DND-41 (cell line): ENCODE results near the gene UBE2H.

Experiments used
- ATAC-seq: fragments of 200-7000 bp; cut with Tn5 transposase; 3 replicates; pipeline ENCODE4 v1.9.1; 2021; ENCODE audit warnings: low read depth; ENCODE audit not compliant: insufficient read depth
- DNase-seq: peaks from one replicate; pipeline ENCODE4 v3.0.0-alpha.2; 2020
- H2AFZ ChIP-seq: 2 replicates; pipeline ENCODE4 v1.6.0; 2012; ENCODE audit warnings: low read depth, low read length
- H3K27ac ChIP-seq: 2 replicates; pipeline ENCODE4 v1.5.1; 2012; ENCODE audit warnings: low read length, inconsistent platforms
- H3K27me3 ChIP-seq: fragments of 200-600 bp; sonication (generic); 2 replicates; pipeline ENCODE4 v1.6.0; 2012; ENCODE audit warnings: low read length, mild to moderate bottlenecking, inconsistent platforms; ENCODE audit not compliant: insufficient read depth, poor library complexity
- H3K36me3 ChIP-seq: 2 replicates; pipeline ENCODE4 v1.5.1; 2012; ENCODE audit warnings: low read length, inconsistent platforms; ENCODE audit not compliant: insufficient read depth
- H3K4me1 ChIP-seq: 2 replicates; pipeline ENCODE4 v1.5.1; 2012; ENCODE audit warnings: mild to moderate bottlenecking, low read length; ENCODE audit not compliant: insufficient read depth
- H3K4me2 ChIP-seq: 2 replicates; pipeline ENCODE4 v1.6.0; 2012; ENCODE audit warnings: mild to moderate bottlenecking, moderate library complexity, low read length, inconsistent platforms; ENCODE audit not compliant: insufficient read depth
- H3K4me3 ChIP-seq, 2 experiments: fragments of 200-600 bp in 1 of 2; shearing (Covaris generic) in 1 of 2; 2 replicates each; pipeline ENCODE4 v1.5.1; 2012 to 2016; ENCODE audit warnings: inconsistent platforms in 2 of 2, low read length in 2 of 2, mild to moderate bottlenecking in 2 of 2, low read depth in 1 of 2, moderate library complexity in 1 of 2
- H3K79me2 ChIP-seq: 2 replicates; pipeline ENCODE4 v1.6.0; 2012; ENCODE audit warnings: low read length, inconsistent platforms; ENCODE audit not compliant: insufficient read depth
- H3K9ac ChIP-seq: 2 replicates; pipeline ENCODE4 v1.6.0; 2012; ENCODE audit warnings: low read depth, mild to moderate bottlenecking, inconsistent platforms, low read length, moderate library complexity
- H3K9me3 ChIP-seq: 2 replicates; pipeline ENCODE4 v1.5.1; 2012; ENCODE audit warnings: low read length, moderate library complexity, mild to moderate bottlenecking, inconsistent platforms; ENCODE audit not compliant: insufficient read depth, severe bottlenecking
- H4K20me1 ChIP-seq: 2 replicates; pipeline ENCODE4 v1.6.0; 2012; ENCODE audit warnings: low read length; ENCODE audit not compliant: insufficient read depth
- EZH2 ChIP-seq: IDR thresholded peaks from 3 replicates; pipeline ENCODE4 v1.6.1; 2012; ENCODE audit warnings: borderline replicate concordance, low read depth, mild to moderate bottlenecking, moderate library complexity, low read length, inconsistent platforms; ENCODE audit not compliant: severe bottlenecking
- TF ChIP-seq, protein P1 (sequence below): IDR thresholded peaks from 2 replicates; pipeline ENCODE4 v1.5.1; 2012; ENCODE audit warnings: borderline replicate concordance, low read length, moderate library complexity, mild to moderate bottlenecking; ENCODE audit not compliant: poor library complexity, severe bottlenecking; ENCODE audit errors: extremely low read depth

Gene UBE2H

DNA sequence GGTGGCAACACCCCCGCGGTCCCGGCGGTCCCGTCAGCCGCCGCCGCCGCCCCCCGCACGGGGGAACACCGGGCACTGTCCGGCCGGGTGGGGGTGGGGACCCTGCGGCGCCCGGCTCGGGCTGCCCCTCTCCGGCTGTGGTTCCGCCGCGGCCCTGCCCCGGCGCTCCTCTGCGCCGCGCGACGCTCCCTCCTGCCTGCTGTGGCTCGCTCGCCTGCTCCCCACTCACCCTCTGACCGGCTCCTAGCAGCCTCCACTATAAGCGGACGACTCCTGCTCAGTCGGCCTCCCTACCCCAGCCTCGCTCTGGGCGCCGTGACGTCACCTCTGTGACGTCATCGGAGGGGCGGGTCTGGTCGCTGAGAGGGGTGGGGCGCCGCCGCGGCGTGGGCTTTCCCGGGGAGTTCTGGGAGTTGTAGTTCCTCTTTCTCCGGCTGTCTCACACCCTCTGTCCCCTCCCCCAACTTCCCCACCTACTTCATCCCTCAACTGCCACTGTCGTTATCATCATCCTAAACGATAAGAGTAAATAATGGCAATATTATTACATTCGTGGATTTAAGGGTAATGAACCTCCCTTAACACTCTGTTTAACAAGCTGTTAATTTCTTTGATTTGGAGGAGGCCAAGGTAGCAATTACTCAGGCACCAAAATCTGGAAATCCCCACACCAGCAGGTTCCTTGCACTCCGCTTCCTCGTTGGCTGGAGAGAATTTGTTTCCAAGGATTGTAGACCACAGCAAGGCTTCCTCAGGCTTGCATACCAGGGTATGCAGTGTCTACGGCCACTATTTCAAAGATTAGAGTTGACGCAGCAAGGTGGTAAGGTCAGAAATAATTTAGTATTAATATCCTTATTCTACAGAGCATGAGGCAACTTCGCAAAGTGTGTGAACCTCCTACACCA, at the start of gene UBE2H:
TSS of gene UBE2H (minus strand) at position 308 of the 908 bp plus-strand sequence. CDS start 405 bp downstream, outside the sequence.
- DNase-seq (peak; percentile 90), ATAC-seq (peak; percentile 89)
- Histone ChIP-seq H3K9ac (peak within 1 kb of the TSS; percentile 77), H3K4me3 (peak within 1 kb of the TSS; percentile 54 to 96), H3K79me2 (peaks cover 26% of the 10 kb centered on the region), H2AFZ (peak within 1 kb of the TSS; percentile 83), H3K4me2 (peak within 1 kb of the TSS; percentile 99), H3K4me1 (peaks cover 32% of the 10 kb centered on the region), H3K36me3 (no peaks in the 10 kb centered on the region; the same call in 1 of the 2 replicates), H3K27me3 (no peaks in the 10 kb centered on the region), H4K20me1 (peaks cover 11% of the 10 kb centered on the region), H3K9me3 (no peaks in the 10 kb centered on the region), H3K27ac (peak within 1 kb of the TSS; percentile 60)
- no peak for TF ChIP-seq EZH2
- TF ChIP-seq, protein P1, sequence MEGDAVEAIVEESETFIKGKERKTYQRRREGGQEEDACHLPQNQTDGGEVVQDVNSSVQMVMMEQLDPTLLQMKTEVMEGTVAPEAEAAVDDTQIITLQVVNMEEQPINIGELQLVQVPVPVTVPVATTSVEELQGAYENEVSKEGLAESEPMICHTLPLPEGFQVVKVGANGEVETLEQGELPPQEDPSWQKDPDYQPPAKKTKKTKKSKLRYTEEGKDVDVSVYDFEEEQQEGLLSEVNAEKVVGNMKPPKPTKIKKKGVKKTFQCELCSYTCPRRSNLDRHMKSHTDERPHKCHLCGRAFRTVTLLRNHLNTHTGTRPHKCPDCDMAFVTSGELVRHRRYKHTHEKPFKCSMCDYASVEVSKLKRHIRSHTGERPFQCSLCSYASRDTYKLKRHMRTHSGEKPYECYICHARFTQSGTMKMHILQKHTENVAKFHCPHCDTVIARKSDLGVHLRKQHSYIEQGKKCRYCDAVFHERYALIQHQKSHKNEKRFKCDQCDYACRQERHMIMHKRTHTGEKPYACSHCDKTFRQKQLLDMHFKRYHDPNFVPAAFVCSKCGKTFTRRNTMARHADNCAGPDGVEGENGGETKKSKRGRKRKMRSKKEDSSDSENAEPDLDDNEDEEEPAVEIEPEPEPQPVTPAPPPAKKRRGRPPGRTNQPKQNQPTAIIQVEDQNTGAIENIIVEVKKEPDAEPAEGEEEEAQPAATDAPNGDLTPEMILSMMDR = no peak

DNA sequence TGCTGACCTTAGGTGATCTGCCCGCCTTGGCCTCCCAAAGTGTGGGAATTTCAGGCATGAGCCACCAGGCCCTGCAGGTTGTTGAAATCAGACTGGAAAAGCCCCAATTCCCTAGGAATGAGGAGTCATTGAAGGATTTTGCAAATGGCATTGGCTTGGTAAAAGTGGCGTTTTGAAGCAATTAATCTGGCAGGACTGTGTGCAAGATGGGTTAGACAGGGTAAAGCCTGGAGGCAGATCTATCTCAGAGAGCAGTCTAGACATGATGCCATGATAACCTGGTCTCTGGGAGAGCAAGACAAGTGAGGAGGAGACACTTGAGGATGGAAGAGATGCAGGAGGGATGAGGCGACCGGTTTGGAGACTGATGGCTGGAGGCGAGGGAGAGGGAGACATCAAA, 45.7 kb upstream of the UBE2H start:
- ATAC-seq = no peak

DNA sequence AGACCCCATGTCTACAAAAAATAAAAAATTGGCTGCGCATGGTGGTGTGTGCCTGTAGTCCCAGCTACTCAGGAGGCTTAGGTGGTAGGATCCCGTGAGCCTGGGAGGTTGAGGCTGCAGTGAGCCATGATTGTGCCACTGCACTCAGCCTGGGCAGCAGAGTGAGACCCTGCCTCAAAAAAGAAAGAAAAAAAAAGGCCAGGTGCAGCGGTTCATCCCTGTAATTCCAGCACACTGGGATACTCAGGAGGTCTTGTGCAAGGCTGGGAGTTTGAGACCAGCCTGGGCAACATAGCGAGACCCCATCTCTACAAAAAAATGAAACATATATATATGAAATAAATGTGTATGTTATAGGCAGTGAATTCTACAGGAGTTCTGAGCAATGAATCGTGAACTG, 44.5 kb upstream of the UBE2H start:
- H3K36me3 ChIP-seq = no peaks in the 10 kb centered on the region
- no peak for DNase-seq
- no peaks in the 10 kb centered on the region for H3K27me3 ChIP-seq
- H3K4me1 ChIP-seq = no peaks in the 10 kb centered on the region
- no peak overlapping the region for H2AFZ ChIP-seq
- no peaks in the 10 kb centered on the region for H3K9me3 ChIP-seq
- no peaks in the 10 kb centered on the region for H3K79me2 ChIP-seq
- H3K27ac ChIP-seq = no peak overlapping the region
- TF ChIP-seq EZH2 = no peak
- TF ChIP-seq, protein P1 = no peak
- no peak for ATAC-seq
- H3K4me3 ChIP-seq = no peak overlapping the region
- no peaks in the 10 kb centered on the region for H4K20me1 ChIP-seq
- no peak overlapping the region for H3K4me2 ChIP-seq
- no peak overlapping the region for H3K9ac ChIP-seq

More for the DNA sequence above, 45.7 kb upstream of the UBE2H start:
- no peaks in the 10 kb centered on the region for H3K79me2 ChIP-seq
- no peak overlapping the region for H2AFZ ChIP-seq
- no peaks in the 10 kb centered on the region for H4K20me1 ChIP-seq
- no peaks in the 10 kb centered on the region for H3K9me3 ChIP-seq
- TF ChIP-seq, protein P1 = no peak
- TF ChIP-seq EZH2 = no peak
- H3K4me2 ChIP-seq = no peak overlapping the region
- no peak overlapping the region for H3K27ac ChIP-seq
- no peak for DNase-seq
- no peak overlapping the region for H3K9ac ChIP-seq
- H3K36me3 ChIP-seq = no peaks in the 10 kb centered on the region
- H3K4me3 ChIP-seq = no peak overlapping the region
- H3K4me1 ChIP-seq = no peaks in the 10 kb centered on the region
- no peaks in the 10 kb centered on the region for H3K27me3 ChIP-seq
